A549 (cell line): ENCODE results near the gene IFIT2.

Experiments
- CTCF ChIP-seq: fragments of >200 bp; sonication (Bioruptor Twin); formaldehyde crosslinking; IDR thresholded peaks from 3 replicates; pipeline ENCODE4 v1.5.1; 2016
- EP300 ChIP-seq, 2 experiments: fragments of >200 bp; sonication (Bioruptor Twin); formaldehyde crosslinking; IDR thresholded peaks; 2 replicates in 1 of 2; 3 replicates in 1 of 2; pipeline ENCODE4 v1.6.1; 2016 to 2017
- MAX ChIP-seq: IDR thresholded peaks from 2 replicates; pipeline ENCODE4 v1.6.1; 2012
- PBX3 ChIP-seq: IDR thresholded peaks from 2 replicates; pipeline ENCODE4 v1.6.1; 2012
- POLR2A ChIP-seq: IDR thresholded peaks from 2 replicates; pipeline ENCODE4 v1.6.1; 2012; ENCODE audit warnings: mild to moderate bottlenecking, low read length
- SMC3 ChIP-seq: fragments of >200 bp; sonication (Bioruptor Twin); formaldehyde crosslinking; IDR thresholded peaks from 3 replicates; pipeline ENCODE4 v1.6.1; 2018; ENCODE audit warnings: inconsistent platforms
- TF ChIP-seq, protein P1 (sequence below): fragments of 250-450 bp; sonication (Bioruptor Pico); IDR thresholded peaks from 2 replicates; pipeline ENCODE4 v1.5.0; 2021; ENCODE audit warnings: mild to moderate bottlenecking, moderate library complexity, borderline replicate concordance
- TF ChIP-seq, protein P2 (sequence below): IDR thresholded peaks from 2 replicates; pipeline ENCODE4 v1.6.1; 2012; ENCODE audit warnings: low read depth, borderline replicate concordance

GRCh38 chr10:89338713-89339112 lies 36.9 kb downstream of the IFIT2 start:
- TF ChIP-seq SMC3: no peak
- TF ChIP-seq PBX3: no peak
- TF ChIP-seq CTCF: no peak
- TF ChIP-seq, protein P1, sequence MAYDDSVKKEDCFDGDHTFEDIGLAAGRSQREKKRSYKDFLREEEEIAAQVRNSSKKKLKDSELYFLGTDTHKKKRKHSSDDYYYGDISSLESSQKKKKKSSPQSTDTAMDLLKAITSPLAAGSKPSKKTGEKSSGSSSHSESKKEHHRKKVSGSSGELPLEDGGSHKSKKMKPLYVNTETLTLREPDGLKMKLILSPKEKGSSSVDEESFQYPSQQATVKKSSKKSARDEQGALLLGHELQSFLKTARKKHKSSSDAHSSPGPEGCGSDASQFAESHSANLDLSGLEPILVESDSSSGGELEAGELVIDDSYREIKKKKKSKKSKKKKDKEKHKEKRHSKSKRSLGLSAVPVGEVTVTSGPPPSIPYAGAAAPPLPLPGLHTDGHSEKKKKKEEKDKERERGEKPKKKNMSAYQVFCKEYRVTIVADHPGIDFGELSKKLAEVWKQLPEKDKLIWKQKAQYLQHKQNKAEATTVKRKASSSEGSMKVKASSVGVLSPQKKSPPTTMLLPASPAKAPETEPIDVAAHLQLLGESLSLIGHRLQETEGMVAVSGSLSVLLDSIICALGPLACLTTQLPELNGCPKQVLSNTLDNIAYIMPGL: no peak
- TF ChIP-seq, protein P2, sequence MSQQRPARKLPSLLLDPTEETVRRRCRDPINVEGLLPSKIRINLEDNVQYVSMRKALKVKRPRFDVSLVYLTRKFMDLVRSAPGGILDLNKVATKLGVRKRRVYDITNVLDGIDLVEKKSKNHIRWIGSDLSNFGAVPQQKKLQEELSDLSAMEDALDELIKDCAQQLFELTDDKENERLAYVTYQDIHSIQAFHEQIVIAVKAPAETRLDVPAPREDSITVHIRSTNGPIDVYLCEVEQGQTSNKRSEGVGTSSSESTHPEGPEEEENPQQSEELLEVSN: no peak
- no peak for TF ChIP-seq POLR2A
- TF ChIP-seq EP300 (IDR thresholded peaks at IDR 0.05): no peak
- TF ChIP-seq MAX: no peak
